A549 treated with RU486 at 1 μM for 4 hours (cell line): ENCODE results near the gene CLASP2. TPM values are rescaled to one million over a fixed set of nuclear protein-coding genes. Genes with fewer than 3 reads are reported as not detected.

ENCODE experiments used
- total RNA-seq: library from RNA; stranded (reverse); fragments of 200-300 nt; extraction: Qiagen RNA extraction; gene quantifications from 5 replicates; pipeline ENCODE4 v1.2.3, GENCODE V29; 2022; ENCODE audit warnings: low read depth

CLASP2 gene
- total RNA-seq, result 16.1 to 19.0 TPM (median 18.3 TPM) in 5 replicates

DNA sequence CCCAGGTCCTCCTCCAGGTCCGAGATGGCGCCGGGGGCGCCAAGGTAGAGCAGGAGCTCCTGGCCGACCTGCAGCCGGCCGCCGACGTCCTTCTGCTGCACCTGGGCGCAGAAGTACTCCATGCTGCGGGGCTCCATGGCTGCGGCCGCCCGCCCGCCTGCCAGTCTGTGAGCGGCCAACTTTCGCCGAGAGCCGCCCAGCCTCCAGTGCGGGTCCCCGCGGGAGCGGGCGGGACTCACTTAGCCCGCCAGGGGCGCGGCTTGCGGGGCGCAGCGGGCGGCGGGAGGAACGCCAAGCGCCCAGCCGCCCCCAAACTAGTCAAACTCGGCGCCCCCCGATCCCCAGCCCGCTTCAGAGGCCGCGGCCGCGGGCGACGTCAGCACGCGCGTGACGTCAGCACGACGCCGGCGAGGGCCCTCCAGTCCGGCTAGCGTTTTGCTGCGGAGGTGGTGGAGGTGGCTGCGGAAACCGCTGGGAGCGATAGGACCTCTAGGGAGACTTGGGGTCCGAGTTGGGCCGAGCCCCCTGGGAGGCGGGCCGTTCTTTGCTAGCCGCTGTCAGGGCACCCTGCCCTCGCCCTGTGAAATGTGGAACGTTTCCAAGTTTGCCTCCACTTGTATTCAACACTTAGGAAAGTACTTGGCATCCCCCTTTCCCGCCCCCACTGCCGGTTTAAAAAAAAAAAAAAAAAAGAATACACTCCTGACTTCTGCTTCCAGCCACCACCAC, at the start of gene CLASP2:
Gene CLASP2, minus strand, starts transcription at position 389 of the 729 bp plus-strand sequence. Its CDS starts 252 bp downstream, at position 137.

Other genes starting within 250 kb of the CLASP2 start
- 127 to 173 TPM (median 160 TPM) in 5 replicates for gene PDCD6IP, start 80.4 kb upstream of the CLASP2 start, total RNA-seq